Left renal pelvis (tissue), 4 donors: Measurements from ENCODE around the gene ATXN1. TPM values are rescaled to one million over a fixed set of nuclear protein-coding genes. Genes with fewer than 3 reads are reported as not detected.

Experiments used
- DNase-seq, 4 donors: peaks; one replicate each; pipeline ENCODE4 v3.0.0-alpha.2; 2013; ENCODE audit warnings: low read depth in 4 of 4, low spot score in 3 of 4
- polyA plus RNA-seq, 4 donors: library from polyadenylated mRNA; unstranded; fragments of 120-200 nt; gene quantifications; one replicate each; pipeline ENCODE4 v1.2.1, GENCODE V29; 2013; ENCODE audit not compliant: insufficient read length in 4 of 4

The ATXN1 gene
- polyA plus RNA-seq, 4 donors: 18.5 to 20.7 (median 19.3) TPM

- no peak for DNase-seq
Observed at GRCh38 chr6:16594849-16595248, 166.4 kb downstream of the ATXN1 start.

- no peak for DNase-seq
Observed at GRCh38 chr6:16592223-16592911, 168.9 kb downstream of the ATXN1 start.

GRCh38 chr6:16591396-16592222 is 169.7 kb downstream of the ATXN1 start:
- no peak for DNase-seq

- DNase-seq: no peak
Observed at GRCh38 chr6:16585805-16586204, 175.5 kb downstream of the ATXN1 start.

GRCh38 chr6:16583144-16583762 is 178.0 kb downstream of the ATXN1 start:
- no peak for DNase-seq

- DNase-seq: no peak
Observed at GRCh38 chr6:16582446-16583143, 178.7 kb downstream of the ATXN1 start.

- no peak for DNase-seq
Observed at GRCh38 chr6:16578695-16579285, 182.5 kb downstream of the ATXN1 start.

- DNase-seq: no peak
Observed at GRCh38 chr6:16576451-16577368, 184.6 kb downstream of the ATXN1 start.

- DNase-seq: no peak
Observed at GRCh38 chr6:16575655-16576054, 185.6 kb downstream of the ATXN1 start.

GRCh38 chr6:16572943-16573342 is 188.3 kb downstream of the ATXN1 start:
- DNase-seq: no peak

GRCh38 chr6:16572317-16572716 is 188.9 kb downstream of the ATXN1 start:
- DNase-seq: no peak

- DNase-seq: no peak
Observed at GRCh38 chr6:16570946-16571345, 190.3 kb downstream of the ATXN1 start.

GRCh38 chr6:16570221-16570553 is 191.1 kb downstream of the ATXN1 start:
- DNase-seq: no peak

- DNase-seq: no peak
Observed at GRCh38 chr6:16568128-16568527, 193.1 kb downstream of the ATXN1 start.

GRCh38 chr6:16567071-16567470 is 194.2 kb downstream of the ATXN1 start:
- DNase-seq: no peak

GRCh38 chr6:16564436-16564835 is 196.8 kb downstream of the ATXN1 start:
- no peak for DNase-seq

- DNase-seq: no peak
Observed at GRCh38 chr6:16563628-16564240, 197.5 kb downstream of the ATXN1 start.

- no peak for DNase-seq
Observed at GRCh38 chr6:16562498-16562897, 198.8 kb downstream of the ATXN1 start.

GRCh38 chr6:16559071-16559470 is 202.2 kb downstream of the ATXN1 start:
- DNase-seq: no peak
